ENCODE data around the gene SPEN. TPM values are rescaled to one million over a fixed set of nuclear protein-coding genes. Genes with fewer than 3 reads are reported as not detected.
A peak's percentile ranks its signal among the peaks of the same experiment; 100 is the strongest.
"Not testable (repeated sequence)": the region's sequence is repeated elsewhere in the genome, so short reads cannot be mapped to it uniquely, and the experiment has no call there.

Gene SPEN
- 20.5 TPM for total RNA-seq
- long read RNA-seq, partial matches to known transcripts = 29 of 39 reads
- long read RNA-seq, other reads (novel, unspliced or antisense) = 9 of 39 reads

DNA sequence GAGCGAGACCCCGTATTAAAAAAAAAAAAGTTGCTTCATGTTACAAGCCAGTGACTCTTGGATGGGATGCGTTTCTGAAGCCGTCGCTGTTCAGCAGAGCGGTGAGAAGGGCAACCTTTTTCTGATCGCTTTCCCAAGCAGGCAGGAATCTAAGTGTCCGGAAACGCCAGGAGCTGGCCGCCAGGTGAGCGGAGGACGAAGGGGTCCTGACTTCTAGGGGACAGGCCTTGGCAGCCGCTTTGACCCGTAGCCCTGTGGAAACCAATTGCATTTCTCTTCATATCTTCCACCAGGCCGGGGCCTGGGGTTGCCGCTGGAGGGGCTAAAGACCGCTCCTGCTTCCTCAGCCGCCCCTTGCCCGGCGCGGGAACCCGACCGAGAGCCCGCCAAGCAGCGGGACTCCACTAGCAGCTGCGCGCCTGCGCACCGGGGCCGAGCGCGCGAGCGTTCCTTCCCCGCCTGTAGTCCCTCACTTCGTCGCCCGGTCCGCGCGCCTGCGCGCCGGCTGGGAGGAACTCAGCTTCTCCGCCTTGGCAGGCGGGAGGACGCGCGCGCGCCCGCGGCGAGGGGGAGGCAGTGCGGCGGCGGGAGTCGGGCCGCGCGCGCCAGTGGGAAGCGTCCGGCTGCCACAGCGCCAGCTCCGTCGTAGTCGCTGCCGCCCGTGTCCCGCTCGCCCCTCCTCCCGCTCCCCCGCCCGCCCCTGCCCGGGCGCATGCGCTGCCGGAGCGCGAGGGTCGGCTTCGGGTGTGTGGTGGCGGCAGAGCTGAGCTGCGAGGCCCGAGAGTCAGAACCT, at the start of gene SPEN:
Gene SPEN (plus strand): TSS at position 608 of the 793 bp plus-strand sequence. CDS start 361 bp downstream, outside the sequence.
- peak; percentile 92 for ATAC-seq
- intact Hi-C loops (cut with micrococcal nuclease) = no loop called here
- peak; percentile 100 for DNase-seq

DNA sequence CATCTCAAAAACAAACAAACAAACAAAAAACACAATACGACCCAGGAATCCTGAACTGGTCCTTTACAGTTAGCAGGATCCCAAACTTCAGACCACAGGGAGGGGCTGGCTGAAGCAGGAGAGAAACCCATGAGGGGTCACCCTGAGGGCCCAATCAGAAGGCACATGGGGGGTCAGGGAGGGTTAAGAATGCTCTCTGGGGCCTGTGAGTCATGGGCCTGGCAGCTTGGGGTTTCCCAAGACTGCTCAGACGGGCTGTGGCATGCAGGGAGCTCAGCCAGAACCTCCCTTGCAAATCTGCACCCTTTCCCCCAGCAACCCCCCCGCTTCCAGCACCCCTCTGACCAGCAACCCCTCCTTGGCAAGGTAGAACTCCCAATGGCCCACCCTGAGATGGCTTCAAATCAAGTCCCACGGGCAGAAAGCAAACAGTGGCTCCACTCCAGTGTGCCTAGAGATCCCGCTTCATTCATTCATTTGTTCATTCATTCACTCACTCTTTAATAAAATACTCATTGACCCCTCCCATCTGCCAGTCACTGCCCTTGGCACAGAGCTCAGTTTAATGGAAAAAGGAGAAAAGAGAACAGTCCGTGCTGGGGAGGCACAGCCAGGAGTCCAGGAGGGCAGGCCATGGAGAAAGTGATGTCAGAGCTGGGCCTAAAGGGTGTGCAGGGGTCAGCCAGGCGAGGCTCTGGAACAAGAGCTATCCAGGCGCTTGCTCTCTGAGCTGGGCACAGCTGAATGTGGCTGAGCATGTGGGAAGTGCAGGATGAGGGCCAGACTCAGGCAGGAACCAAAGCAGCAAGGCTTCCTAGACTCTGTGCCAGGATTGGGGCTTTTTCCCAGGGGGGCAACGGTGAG, 48.3 kb upstream of the SPEN start:
- intact Hi-C loops (cut with micrococcal nuclease) = loop anchor here (10.0 kb wide), 1 partner anchor 196 kb away; no protein-coding TSS in a partner anchor
- DNase-seq (peak; percentile 54), ATAC-seq (peak; percentile 68)

DNA sequence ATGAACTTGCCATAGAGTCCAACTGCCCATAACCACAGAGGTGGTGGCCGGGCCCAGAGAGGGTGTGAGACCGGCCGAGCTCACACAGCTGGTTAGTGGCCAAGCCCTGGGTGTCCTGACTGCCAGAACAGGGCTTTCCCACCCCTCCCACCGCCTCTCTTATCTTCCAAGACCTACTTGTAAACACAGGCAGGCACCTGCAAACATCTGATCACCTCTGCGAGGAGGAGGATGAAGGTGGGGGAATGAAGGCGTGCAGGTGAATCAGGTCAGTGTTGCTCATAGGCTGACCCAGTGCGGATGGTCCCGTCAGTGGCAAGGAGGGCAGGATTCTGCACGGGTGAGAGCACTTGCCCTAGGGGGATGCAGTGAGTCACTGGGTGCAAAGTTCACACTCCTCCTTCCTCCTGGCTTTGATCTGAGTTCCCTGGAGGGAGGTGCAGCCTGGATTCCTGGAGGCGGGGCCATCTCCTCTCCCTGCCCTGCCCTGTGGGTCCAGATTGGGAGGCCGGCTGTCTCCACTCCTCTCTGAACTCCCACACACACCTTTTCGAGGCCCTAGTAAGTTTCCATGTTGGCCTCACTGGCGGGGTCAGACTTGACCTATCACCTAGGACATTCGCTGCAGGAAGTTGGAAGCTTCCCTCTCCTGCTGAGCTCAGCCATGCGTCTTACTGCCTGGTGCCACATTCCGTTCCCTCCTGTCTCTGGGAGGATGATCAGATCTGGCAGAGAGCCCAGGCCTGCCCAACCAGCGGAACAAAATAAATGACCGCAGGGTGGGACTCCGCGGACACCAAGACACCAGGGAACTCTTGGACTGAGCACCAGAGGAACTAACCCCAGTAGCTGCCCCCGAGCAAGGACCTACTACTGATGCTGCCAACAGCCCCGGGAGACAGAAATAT, 47.3 kb upstream of the SPEN start:
- DNase-seq (peak; percentile 33), ATAC-seq (peak; percentile 42)
- intact Hi-C loops (cut with micrococcal nuclease) = loop anchor here (10.0 kb wide), 1 partner anchor 195 kb away; no protein-coding TSS in a partner anchor

DNA sequence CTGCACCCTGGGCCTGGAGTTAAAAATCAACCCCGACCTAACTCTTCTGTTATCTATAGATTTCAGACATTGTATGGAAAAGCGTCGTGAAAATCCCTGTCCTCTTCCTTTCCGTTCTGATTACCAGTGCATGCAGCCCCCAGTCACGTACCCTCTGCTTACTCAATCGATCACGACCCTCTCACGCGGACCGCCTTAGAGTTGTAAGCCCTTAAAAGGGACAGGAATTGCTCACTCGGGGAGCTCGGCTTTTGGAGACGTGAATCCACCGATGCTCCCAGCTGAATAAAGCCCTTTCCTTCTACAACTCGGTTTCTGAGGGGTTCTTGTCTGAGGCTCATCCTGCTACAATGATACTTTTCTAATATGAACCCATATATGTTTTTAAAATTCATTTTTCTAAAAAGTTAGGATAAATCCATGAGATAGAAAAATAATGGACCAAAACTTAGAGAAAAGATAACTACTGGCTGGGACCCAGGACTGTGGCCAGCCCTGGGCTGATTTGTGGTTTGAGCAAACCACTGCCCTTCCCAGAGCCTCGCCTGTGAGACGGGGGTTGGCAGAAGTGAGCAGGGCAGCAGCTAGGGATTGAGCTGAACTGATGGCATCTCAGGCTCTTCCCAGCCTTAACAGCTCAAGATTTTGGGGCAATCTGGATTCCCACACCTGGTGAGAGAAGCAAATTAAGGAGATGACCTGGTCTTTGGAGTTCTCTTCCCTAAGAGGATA, 45.1 kb upstream of the SPEN start:
- DNase-seq = no peak
- no peak for ATAC-seq
- intact Hi-C loops (cut with micrococcal nuclease) = no loop called here

DNA sequence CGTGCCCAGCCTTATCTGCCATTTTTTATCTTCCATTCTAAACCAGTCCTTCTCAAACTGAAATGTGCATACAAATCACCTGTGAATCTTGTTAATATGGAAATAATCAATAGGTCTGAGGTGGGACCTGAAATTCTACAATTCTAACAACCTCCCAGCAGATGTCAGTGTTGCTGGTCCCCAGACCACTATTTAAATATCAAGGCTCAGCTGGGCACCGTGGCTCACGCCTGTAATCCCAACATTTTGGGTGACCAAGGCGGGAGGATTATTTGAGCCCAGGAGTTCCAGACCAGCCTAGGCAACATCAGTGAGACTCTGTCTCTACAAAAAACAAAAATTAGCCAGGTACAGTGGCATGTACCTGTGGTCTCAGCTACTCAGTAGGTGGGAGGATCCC, 44.1 kb upstream of the SPEN start:
- intact Hi-C loops (cut with micrococcal nuclease) = no loop called here
- DNase-seq (no peak), ATAC-seq (no peak)

- no peak for DNase-seq
- no peak for ATAC-seq
- intact Hi-C loops (cut with micrococcal nuclease) = no loop called here
These were observed 43.4 kb upstream of the SPEN start for GRCh38 chr1:15804060-15804459.

- no peak for DNase-seq
- no peak for ATAC-seq
- intact Hi-C loops (cut with micrococcal nuclease) = no loop called here
These were observed 40.4 kb upstream of the SPEN start for GRCh38 chr1:15807121-15807520.

- DNase-seq; ATAC-seq; intact Hi-C loops (cut with micrococcal nuclease): not testable (repeated sequence)
These were observed 40.0 kb upstream of the SPEN start, which contains the start of gene UQCRHL for GRCh38 chr1:15807549-15807948. TSS of gene UQCRHL (minus strand) at chr1:15807649. CDS start at chr1:15807649, 0 bp downstream.

GRCh38 chr1:15808955-15809354, 38.6 kb upstream of the SPEN start:
- DNase-seq (no peak), ATAC-seq (no peak)
- intact Hi-C loops (cut with micrococcal nuclease) = no loop called here

DNA sequence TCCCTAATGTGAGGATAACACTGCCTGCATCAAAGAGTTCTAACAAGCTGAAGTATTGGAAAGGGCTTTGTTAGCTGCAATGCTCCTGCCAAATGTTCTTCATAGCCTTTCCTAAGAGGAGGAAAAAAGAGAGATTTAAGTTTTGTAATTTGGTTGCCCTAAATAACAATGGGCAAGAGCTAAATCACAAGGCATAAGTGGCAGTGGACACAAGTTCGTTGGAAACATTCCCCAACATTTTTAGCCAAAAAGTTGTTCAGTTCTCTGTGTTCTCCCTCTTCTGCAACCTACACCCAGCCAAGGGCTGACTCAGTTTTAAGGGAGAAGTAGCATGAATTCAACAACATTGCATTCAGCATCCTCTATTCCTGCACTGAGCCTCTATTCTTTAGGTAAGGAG, 37.4 kb upstream of the SPEN start:
- ATAC-seq (no peak), DNase-seq (no peak)
- intact Hi-C loops (cut with micrococcal nuclease) = loop anchor here (10.0 kb wide), 1 partner anchor 175 kb away; no protein-coding TSS in a partner anchor

DNA sequence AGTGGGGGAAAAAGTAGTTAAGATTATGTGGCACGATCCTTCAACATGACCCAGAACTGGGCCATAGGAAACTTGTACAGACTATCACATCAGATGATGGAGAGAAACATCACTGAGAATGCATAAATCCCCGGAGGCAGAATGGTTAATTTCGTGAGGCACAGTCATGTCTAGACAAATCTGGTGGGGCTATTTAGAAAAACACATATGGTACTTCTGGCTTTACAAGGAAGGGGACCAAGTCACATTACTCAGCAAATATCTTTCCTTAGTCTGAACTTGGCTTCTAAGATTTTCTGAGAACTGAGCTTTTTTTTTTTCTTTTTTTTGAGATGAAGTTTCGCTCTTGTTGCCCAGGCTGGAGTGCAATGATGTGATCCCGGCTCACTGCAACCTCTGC, 30.8 kb upstream of the SPEN start:
- ATAC-seq (no peak), DNase-seq (no peak)
- intact Hi-C loops (cut with micrococcal nuclease) = loop anchor here (10.0 kb wide), 1 partner anchor 168 kb away; no protein-coding TSS in a partner anchor

DNA sequence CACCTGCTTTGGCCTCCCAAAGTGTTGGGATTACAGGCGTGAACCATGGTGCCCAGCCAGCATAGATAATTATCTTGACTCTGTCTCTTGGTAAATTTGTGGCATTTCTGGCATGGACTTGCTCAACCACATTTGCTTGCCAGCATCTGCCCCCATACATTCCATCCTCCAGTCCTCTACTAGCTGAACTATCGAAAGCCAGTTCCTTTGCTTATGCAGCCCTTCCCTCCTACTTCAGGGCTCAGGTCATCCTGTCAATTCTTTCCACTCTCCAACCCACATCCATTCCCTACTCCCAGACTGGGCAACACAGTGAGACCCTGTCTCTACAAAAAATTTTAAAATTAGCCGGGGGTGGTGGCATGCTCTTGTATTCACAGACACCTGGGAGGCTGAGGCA, 27.0 kb upstream of the SPEN start:
- intact Hi-C loops (cut with micrococcal nuclease) = no loop called here
- DNase-seq (no peak), ATAC-seq (no peak)

- intact Hi-C loops (cut with micrococcal nuclease) = no loop called here
- ATAC-seq = no peak
- DNase-seq = no peak
These were observed 21.7 kb upstream of the SPEN start for GRCh38 chr1:15825800-15826199.

GRCh38 chr1:15826810-15827507, 20.5 kb upstream of the SPEN start:
- DNase-seq (no peak), ATAC-seq (no peak)
- intact Hi-C loops (cut with micrococcal nuclease) = no loop called here

GRCh38 chr1:15827567-15827966, 19.9 kb upstream of the SPEN start:
- DNase-seq; intact Hi-C loops (cut with micrococcal nuclease); ATAC-seq: not testable (repeated sequence)

- ATAC-seq, DNase-seq: not testable (repeated sequence)
These were observed 18.6 kb upstream of the SPEN start for GRCh38 chr1:15828931-15829330.

GRCh38 chr1:15830258-15830657, 17.2 kb upstream of the SPEN start:
- ATAC-seq (no peak), DNase-seq (no peak)
- intact Hi-C loops (cut with micrococcal nuclease) = loop anchor here (10.0 kb wide), 1 partner anchor 75 kb away; no protein-coding TSS in a partner anchor

More at GRCh38 chr1:15828931-15829330, 18.6 kb upstream of the SPEN start:
- intact Hi-C loops (cut with micrococcal nuclease) = not testable (repeated sequence)

Data from left ventricle myocardium superior (tissue), 1 donor.